GM23248 (cell line): Measurements from ENCODE around the gene DROSHA. TPM values are rescaled to one million over a fixed set of nuclear protein-coding genes. Genes with fewer than 3 reads are reported as not detected.
"Not testable (repeated sequence)": the region's sequence is repeated elsewhere in the genome, so short reads cannot be mapped to it uniquely, and the experiment has no call there.

Experiments
- DNase-seq: peaks from one replicate; pipeline ENCODE4 v3.0.0-alpha.2; 2015
- H2AFZ ChIP-seq: fragments of 200-600 bp; sonication (generic); 2 replicates; pipeline ENCODE4 v1.6.1; 2016; ENCODE audit warnings: antibody characterized with exemption
- H3F3A ChIP-seq: fragments of 200-600 bp; sonication (generic); 2 replicates; pipeline ENCODE4 v1.6.1; 2016; ENCODE audit warnings: mild to moderate bottlenecking, antibody characterized with exemption, mixed run types; ENCODE audit not compliant: insufficient read depth
- H3K27ac ChIP-seq: fragments of 200-600 bp; sonication (generic); 2 replicates; pipeline ENCODE4 v1.5.1; 2016; ENCODE audit warnings: mild to moderate bottlenecking
- H3K27me3 ChIP-seq: fragments of 200-600 bp; sonication (generic); replicated peaks from 2 replicates; pipeline ENCODE4 v1.6.1; 2016; ENCODE audit warnings: mild to moderate bottlenecking; ENCODE audit not compliant: insufficient read depth
- H3K36me3 ChIP-seq: fragments of 200-600 bp; sonication (generic); 2 replicates; pipeline ENCODE4 v1.6.1; 2016; ENCODE audit warnings: low read depth, mild to moderate bottlenecking
- H3K4me1 ChIP-seq: fragments of 200-600 bp; sonication (generic); 2 replicates; pipeline ENCODE4 v1.6.1; 2016; ENCODE audit warnings: mild to moderate bottlenecking; ENCODE audit not compliant: insufficient read depth
- H3K4me2 ChIP-seq: fragments of 200-600 bp; sonication (generic); one replicate; pipeline ENCODE4 v1.6.1; 2016; ENCODE audit warnings: mild to moderate bottlenecking; ENCODE audit not compliant: unreplicated experiment
- H3K4me3 ChIP-seq: fragments of 200-600 bp; sonication (generic); 2 replicates; pipeline ENCODE4 v1.5.1; 2016; ENCODE audit warnings: mild to moderate bottlenecking
- H3K79me2 ChIP-seq: fragments of 200-600 bp; sonication (generic); 2 replicates; pipeline ENCODE4 v1.6.1; 2016; ENCODE audit warnings: mild to moderate bottlenecking; ENCODE audit not compliant: insufficient read depth
- H3K9ac ChIP-seq: fragments of 200-600 bp; sonication (generic); 2 replicates; pipeline ENCODE4 v1.6.1; 2016; ENCODE audit warnings: mild to moderate bottlenecking
- H3K9me2 ChIP-seq: fragments of 200-600 bp; sonication (generic); 2 replicates; pipeline ENCODE4 v1.6.1; 2016; ENCODE audit warnings: mixed run types, mild to moderate bottlenecking, moderate library complexity; ENCODE audit not compliant: insufficient read depth
- H3K9me3 ChIP-seq: fragments of 200-600 bp; sonication (generic); one replicate; pipeline ENCODE4 v1.6.1; 2017; ENCODE audit warnings: low read depth
- H4K20me1 ChIP-seq: fragments of 200-600 bp; sonication (generic); 2 replicates; pipeline ENCODE4 v1.6.0; 2016; ENCODE audit not compliant: insufficient read depth
- EZH2 ChIP-seq: fragments of 200-600 bp; sonication (generic); IDR thresholded peaks from 2 replicates; pipeline ENCODE4 v1.6.1; 2018; ENCODE audit warnings: antibody characterized with exemption, mild to moderate bottlenecking; ENCODE audit not compliant: insufficient read depth, poor library complexity, severe bottlenecking
- EZH2phosphoT487 ChIP-seq: fragments of 200-600 bp; sonication (generic); IDR thresholded peaks from 2 replicates; pipeline ENCODE4 v1.6.1; 2018; ENCODE audit warnings: antibody characterized with exemption, moderate library complexity, mild to moderate bottlenecking, low read depth; ENCODE audit not compliant: insufficient read depth
- WGBS, 2 experiments: methylation state at CpG; one replicate each; pipeline ENCODE4 v1.1.6; 2015 to 2017; ENCODE audit warnings: low lambda C conversion rate in 2 of 2, low coverage in 1 of 2; ENCODE audit errors: missing lambda C conversion rate in 2 of 2; 5-methylcytosine and 5-hydroxymethylcytosine counted together
- in situ Hi-C: fragments of 300-500 bp; cut with MboI; formaldehyde crosslinking; loops from 2 replicates; pipeline ENCODE4 v1.15.0; 2020
- polyA plus RNA-seq: library from polyadenylated mRNA; unstranded; fragments of >200 nt; fragmentation: Nextera tagmentation; extraction: Ambion mirVana; gene quantifications from 2 replicates; pipeline ENCODE4 v1.2.1, GENCODE V29; 2016
- total RNA-seq: library from RNA; depleted of rRNA; stranded (reverse); fragments of >200 nt; shearing (Covaris generic); gene quantifications from 2 replicates; pipeline ENCODE4 v1.2.3, GENCODE V29; 2014

The DROSHA gene
- total and polyA plus RNA-seq, 2 experiments from 2014 or later = 26.0 to 28.7 TPM

DNA sequence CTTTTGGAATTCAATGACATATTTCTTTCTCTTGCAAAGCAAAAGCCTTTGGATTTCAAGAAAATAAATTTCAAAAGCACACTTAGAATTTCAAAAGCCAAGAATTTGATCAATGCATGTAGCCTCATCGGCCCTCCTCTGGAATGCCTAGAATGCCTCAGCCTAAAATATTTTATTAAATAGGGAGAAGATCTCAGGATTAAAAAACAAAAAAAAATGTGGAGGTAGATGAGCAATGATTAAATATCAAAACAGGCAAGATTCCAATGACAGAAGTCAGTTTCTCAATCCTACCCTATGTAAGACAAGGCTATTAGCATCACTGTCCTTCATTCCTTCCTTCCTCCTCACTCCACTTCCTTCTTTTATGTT, 169.4 kb downstream of the DROSHA start:
- Histone ChIP-seq H3K9me2 (no peaks in the 10 kb centered on the region), H3K27me3 (no peaks in the 10 kb centered on the region), H3K27ac (peak overlapping the region; percentile 87), H2AFZ (no peak overlapping the region), H3K79me2 (no peaks in the 10 kb centered on the region), H3K9me3 (no peaks in the 10 kb centered on the region), H3K36me3 (no peaks in the 10 kb centered on the region), H3K9ac (peak overlapping the region; percentile 7), H3F3A (peaks cover 68% of the 10 kb centered on the region), H3K4me2 (peak overlapping the region; percentile 72), H3K4me1 (peaks cover 73% of the 10 kb centered on the region), H4K20me1 (no peaks in the 10 kb centered on the region), H3K4me3 (peak overlapping the region; percentile 40)
- TF ChIP-seq EZH2 (no peak), EZH2phosphoT487 (no peak)
- peak; percentile 68 for DNase-seq
- 2 to 4% methylated on average over 1 of the region's 1 CpG for WGBS, 2 experiments
- in situ Hi-C loops = no loop called here

DNA sequence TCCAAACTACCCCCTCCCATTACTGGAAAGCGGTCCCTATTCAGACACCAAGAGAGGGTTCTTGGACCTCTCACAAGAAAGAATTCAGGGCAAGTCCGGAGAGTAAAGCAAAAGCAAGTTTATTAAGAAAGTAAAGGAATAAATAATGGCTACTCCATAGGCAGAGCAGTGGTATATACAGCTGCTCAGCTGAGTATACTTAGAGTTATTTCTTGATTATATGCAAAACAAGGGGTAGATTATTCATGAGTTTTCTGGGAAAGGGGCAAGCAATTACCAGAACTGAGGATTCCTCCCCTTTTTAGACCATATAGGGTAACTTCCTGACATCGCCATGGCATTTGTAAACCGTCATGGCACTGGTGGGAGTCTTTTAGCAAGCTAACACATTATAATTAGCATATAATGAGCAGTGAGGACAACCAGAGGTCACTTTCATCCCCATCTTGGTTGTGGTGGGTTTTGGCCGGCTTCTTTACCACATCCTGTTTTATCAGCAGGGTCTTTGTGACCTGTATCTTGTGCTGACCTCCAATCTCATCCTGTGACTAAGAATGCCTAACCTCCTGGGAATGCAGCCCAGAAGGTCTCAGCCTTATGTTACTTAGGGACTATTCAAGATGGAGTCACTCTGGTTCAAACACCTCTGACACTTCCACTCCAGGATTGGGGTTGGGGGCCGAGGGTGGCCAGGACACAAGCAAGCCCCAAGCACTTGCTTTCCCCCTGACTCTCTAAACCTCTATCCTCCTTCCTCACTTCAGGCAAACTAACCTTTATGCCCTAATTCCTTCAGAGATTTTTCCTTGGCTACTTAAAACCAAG, 170.0 kb downstream of the DROSHA start:
- Histone ChIP-seq H3F3A (peaks cover 62% of the 10 kb centered on the region), H3K9ac (peak overlapping the region; percentile 7), H3K4me1 (peaks cover 67% of the 10 kb centered on the region), H2AFZ (peak overlapping the region; percentile 29), H3K27ac (peak overlapping the region; percentile 87), H3K4me2 (peak overlapping the region; percentile 72)
- H3K79me2 ChIP-seq, H3K4me3 ChIP-seq, in situ Hi-C loops, H3K9me2 ChIP-seq, H3K36me3 ChIP-seq, H3K9me3 ChIP-seq, H3K27me3 ChIP-seq, H4K20me1 ChIP-seq: not testable (repeated sequence)
- 19 to 20% methylated on average over 6 of the region's 6 CpGs for WGBS, 2 experiments
- DNase-seq = peak; percentile 17

- Histone ChIP-seq H3K9ac (peak overlapping the region; percentile 7), H3K9me3 (no peaks in the 10 kb centered on the region), H3K79me2 (no peaks in the 10 kb centered on the region), H3K9me2 (no peaks in the 10 kb centered on the region), H3F3A (peaks cover 55% of the 10 kb centered on the region), H3K4me1 (peaks cover 60% of the 10 kb centered on the region), H3K27ac (peak overlapping the region; percentile 87), H4K20me1 (no peaks in the 10 kb centered on the region), H2AFZ (peak overlapping the region; percentile 29), H3K36me3 (no peaks in the 10 kb centered on the region), H3K27me3 (no peaks in the 10 kb centered on the region), H3K4me3 (no peak overlapping the region), H3K4me2 (peak overlapping the region; percentile 72)
- 0% methylated on average over 1 of the region's 1 CpG for WGBS, 2 experiments
- in situ Hi-C loops = no loop called here
- DNase-seq = peak; percentile 88
- no peak for TF ChIP-seq EZH2
- no peak for TF ChIP-seq EZH2phosphoT487
These were observed 170.7 kb downstream of the DROSHA start for GRCh38 chr5:31361234-31361633.

- no peaks in the 10 kb centered on the region for H3K79me2 ChIP-seq
- H3K27ac ChIP-seq = no peak overlapping the region
- in situ Hi-C loops = no loop called here
- H3K9me2 ChIP-seq = no peaks in the 10 kb centered on the region
- H3K36me3 ChIP-seq = no peaks in the 10 kb centered on the region
- 83 to 85% methylated on average over 3 of the region's 3 CpGs for WGBS, 2 experiments
- H3K4me1 ChIP-seq = peaks cover 48% of the 10 kb centered on the region
- no peak for DNase-seq
- H2AFZ ChIP-seq = no peak overlapping the region
- no peak overlapping the region for H3K4me2 ChIP-seq
- H3K27me3 ChIP-seq = no peaks in the 10 kb centered on the region
- no peaks in the 10 kb centered on the region for H3K9me3 ChIP-seq
- peaks cover 41% of the 10 kb centered on the region for H3F3A ChIP-seq
- no peak overlapping the region for H3K9ac ChIP-seq
- H3K4me3 ChIP-seq = no peak overlapping the region
- no peak for TF ChIP-seq EZH2phosphoT487
- H4K20me1 ChIP-seq = no peaks in the 10 kb centered on the region
These were observed 172.1 kb downstream of the DROSHA start for GRCh38 chr5:31359839-31360238.
